DOHH2 (cell line): ENCODE measurements around the gene SLC12A4.

Source experiments
- H3F3A ChIP-seq: fragments of 200-600 bp; sonication (generic), shearing (Covaris generic); 2 replicates; pipeline ENCODE4 v1.6.0; 2016; ENCODE audit warnings: antibody characterized with exemption, mild to moderate bottlenecking; ENCODE audit not compliant: control insufficient read depth, insufficient read depth
- H3K27ac ChIP-seq: fragments of 200-600 bp; sonication (generic); 2 replicates; pipeline ENCODE4 v1.5.1; 2014; ENCODE audit warnings: low read depth, mild to moderate bottlenecking, low read length, moderate library complexity
- H3K27me3 ChIP-seq: fragments of 200-600 bp; sonication (generic); 2 replicates; pipeline ENCODE4 v1.6.1; 2014; ENCODE audit warnings: mild to moderate bottlenecking, low read length, mixed read lengths; ENCODE audit not compliant: control insufficient read depth
- H3K36me3 ChIP-seq: fragments of 200-600 bp; sonication (generic); 2 replicates; pipeline ENCODE4 v1.6.1; 2014; ENCODE audit warnings: mild to moderate bottlenecking, low read length, moderate library complexity, mixed read lengths; ENCODE audit not compliant: control insufficient read depth
- H3K4me1 ChIP-seq: fragments of 200-600 bp; sonication (generic); 2 replicates; pipeline ENCODE4 v1.6.1; 2014; ENCODE audit warnings: mild to moderate bottlenecking, low read length, mixed read lengths; ENCODE audit not compliant: control insufficient read depth
- H3K4me2 ChIP-seq: fragments of 200-600 bp; sonication (generic); 2 replicates; pipeline ENCODE4 v1.6.0; 2014; ENCODE audit warnings: mild to moderate bottlenecking, low read length, moderate library complexity
- H3K4me3 ChIP-seq: fragments of 200-600 bp; sonication (generic); 2 replicates; pipeline ENCODE4 v1.5.1; 2014; ENCODE audit warnings: mild to moderate bottlenecking, low read length, mixed read lengths
- H3K79me2 ChIP-seq: fragments of 200-600 bp; sonication (generic); 2 replicates; pipeline ENCODE4 v1.6.1; 2014; ENCODE audit warnings: mild to moderate bottlenecking, low read length, mixed read lengths; ENCODE audit not compliant: control insufficient read depth
- H3K9me2 ChIP-seq: fragments of 200-600 bp; sonication (generic); replicated peaks from 2 replicates; pipeline ENCODE4 v1.6.1; 2014; ENCODE audit warnings: mild to moderate bottlenecking, low read length, mixed read lengths; ENCODE audit not compliant: control insufficient read depth
- H3K9me3 ChIP-seq: fragments of 200-600 bp; sonication (generic); 2 replicates; pipeline ENCODE4 v1.6.1; 2014; ENCODE audit warnings: antibody characterized with exemption, low read length, mixed read lengths; ENCODE audit not compliant: control insufficient read depth, insufficient read depth
- H4K20me1 ChIP-seq: fragments of 200-600 bp; sonication (generic); 2 replicates; pipeline ENCODE4 v1.6.0; 2014; ENCODE audit warnings: low read depth, mild to moderate bottlenecking, antibody characterized with exemption, low read length, moderate library complexity; ENCODE audit not compliant: control insufficient read depth, insufficient read depth
- EZH2phosphoT487 ChIP-seq: fragments of 200-600 bp; sonication (generic); IDR thresholded peaks from 2 replicates; pipeline ENCODE4 v1.6.1; 2017; ENCODE audit warnings: borderline replicate concordance, mild to moderate bottlenecking, antibody characterized with exemption, low read length, moderate library complexity, mixed read lengths
- TF ChIP-seq, protein P1 (sequence below): fragments of 200-600 bp; sonication (generic); IDR thresholded peaks from one replicate; pipeline ENCODE4 v1.5.1; 2014; ENCODE audit warnings: antibody characterized with exemption, mild to moderate bottlenecking, low read depth, low read length; ENCODE audit not compliant: poor library complexity, severe bottlenecking

SLC12A4 gene

DNA sequence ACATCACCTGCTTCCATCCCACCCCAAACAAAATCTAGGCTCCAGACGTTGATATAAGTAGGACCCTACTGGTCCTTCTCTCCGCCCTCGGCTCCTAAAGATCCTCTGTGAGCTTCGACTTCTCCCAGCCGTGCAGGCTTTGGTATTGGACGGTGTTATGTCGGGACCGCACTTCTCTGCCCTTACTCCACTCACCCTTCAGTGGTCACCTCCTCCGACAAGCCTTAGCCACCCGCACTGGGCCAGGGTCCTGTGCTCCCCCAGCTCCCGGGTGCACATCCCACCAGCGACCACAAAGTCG lies 33.4 kb downstream of the SLC12A4 start:
- H3K4me3 ChIP-seq: peak overlapping the region; percentile 98
- H4K20me1 ChIP-seq: no peaks in the 10 kb centered on the region
- no peak overlapping the region for H3K27ac ChIP-seq
- H3F3A ChIP-seq: peaks cover 4% of the 10 kb centered on the region; the same call in 1 of the 2 replicates
- H3K4me2 ChIP-seq: peak overlapping the region; percentile 98
- H3K9me3 ChIP-seq: no peaks in the 10 kb centered on the region
- H3K36me3 ChIP-seq: peaks cover 47% of the 10 kb centered on the region
- no peak for TF ChIP-seq EZH2phosphoT487
- TF ChIP-seq, protein P1, sequence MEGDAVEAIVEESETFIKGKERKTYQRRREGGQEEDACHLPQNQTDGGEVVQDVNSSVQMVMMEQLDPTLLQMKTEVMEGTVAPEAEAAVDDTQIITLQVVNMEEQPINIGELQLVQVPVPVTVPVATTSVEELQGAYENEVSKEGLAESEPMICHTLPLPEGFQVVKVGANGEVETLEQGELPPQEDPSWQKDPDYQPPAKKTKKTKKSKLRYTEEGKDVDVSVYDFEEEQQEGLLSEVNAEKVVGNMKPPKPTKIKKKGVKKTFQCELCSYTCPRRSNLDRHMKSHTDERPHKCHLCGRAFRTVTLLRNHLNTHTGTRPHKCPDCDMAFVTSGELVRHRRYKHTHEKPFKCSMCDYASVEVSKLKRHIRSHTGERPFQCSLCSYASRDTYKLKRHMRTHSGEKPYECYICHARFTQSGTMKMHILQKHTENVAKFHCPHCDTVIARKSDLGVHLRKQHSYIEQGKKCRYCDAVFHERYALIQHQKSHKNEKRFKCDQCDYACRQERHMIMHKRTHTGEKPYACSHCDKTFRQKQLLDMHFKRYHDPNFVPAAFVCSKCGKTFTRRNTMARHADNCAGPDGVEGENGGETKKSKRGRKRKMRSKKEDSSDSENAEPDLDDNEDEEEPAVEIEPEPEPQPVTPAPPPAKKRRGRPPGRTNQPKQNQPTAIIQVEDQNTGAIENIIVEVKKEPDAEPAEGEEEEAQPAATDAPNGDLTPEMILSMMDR: no peak
- no peaks in the 10 kb centered on the region for H3K27me3 ChIP-seq
- peaks cover 31% of the 10 kb centered on the region for H3K79me2 ChIP-seq
- H3K4me1 ChIP-seq: peaks cover 21% of the 10 kb centered on the region
- no peaks in the 10 kb centered on the region for H3K9me2 ChIP-seq

DNA sequence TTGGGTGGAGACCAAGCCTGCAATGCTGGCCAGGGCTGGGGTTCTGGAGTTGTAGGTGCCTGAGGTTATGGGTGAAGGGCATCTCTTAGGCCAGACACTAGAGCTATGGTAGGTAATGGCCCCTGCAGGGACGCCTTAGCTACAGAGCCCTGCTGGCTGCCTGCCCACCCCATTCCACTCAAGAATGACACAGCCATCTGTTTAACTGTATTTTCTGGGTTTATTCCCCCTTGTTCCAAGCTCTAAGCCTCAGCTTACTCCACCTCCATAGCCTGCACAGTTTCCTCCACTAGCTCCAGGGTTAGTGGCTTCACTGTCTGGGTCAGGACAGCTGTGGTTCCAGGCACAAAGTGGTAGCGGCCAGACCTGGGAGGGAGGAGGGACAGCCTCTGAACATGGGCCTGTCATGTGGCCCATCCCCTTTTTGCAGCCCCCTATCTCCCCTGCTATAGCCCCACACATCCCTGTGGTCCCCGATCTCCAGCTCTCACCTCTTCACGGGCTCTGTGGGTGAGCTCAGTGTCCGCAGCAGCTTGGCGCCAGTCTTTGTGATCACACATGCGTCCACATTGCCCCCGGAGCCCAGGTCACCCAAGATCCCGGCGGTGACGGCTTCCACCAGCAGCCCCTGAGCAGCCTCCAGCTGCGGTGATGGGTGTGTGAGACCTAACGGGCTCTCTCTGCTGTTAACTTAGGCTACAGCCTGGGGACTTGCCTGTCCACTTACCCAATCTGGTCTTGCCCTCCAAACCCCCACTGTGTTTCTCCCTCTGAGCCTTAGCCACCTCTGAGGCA lies 33.9 kb downstream of the SLC12A4 start:
- peaks cover 43% of the 10 kb centered on the region for H3K36me3 ChIP-seq
- peak overlapping the region; percentile 98 for H3K4me3 ChIP-seq
- no peaks in the 10 kb centered on the region for H3K9me2 ChIP-seq
- H3K4me2 ChIP-seq: peak overlapping the region; percentile 98
- peaks cover 21% of the 10 kb centered on the region for H3K4me1 ChIP-seq
- no peaks in the 10 kb centered on the region for H4K20me1 ChIP-seq
- H3K9me3 ChIP-seq: no peaks in the 10 kb centered on the region
- H3F3A ChIP-seq: peaks cover 4% of the 10 kb centered on the region; the same call in 1 of the 2 replicates
- H3K27ac ChIP-seq: no peak overlapping the region
- peaks cover 31% of the 10 kb centered on the region for H3K79me2 ChIP-seq
- TF ChIP-seq EZH2phosphoT487: no peak
- TF ChIP-seq, protein P1: no peak
- no peaks in the 10 kb centered on the region for H3K27me3 ChIP-seq

GRCh38 chr16:67933805-67934204 lies 34.6 kb downstream of the SLC12A4 start:
- H3K36me3 ChIP-seq: peaks cover 48% of the 10 kb centered on the region
- H3K27ac ChIP-seq: no peak overlapping the region
- H3K9me2 ChIP-seq: no peaks in the 10 kb centered on the region
- no peak for TF ChIP-seq EZH2phosphoT487
- TF ChIP-seq, protein P1: no peak
- no peaks in the 10 kb centered on the region for H3K9me3 ChIP-seq
- H4K20me1 ChIP-seq: no peaks in the 10 kb centered on the region
- H3K27me3 ChIP-seq: no peaks in the 10 kb centered on the region
- H3K4me3 ChIP-seq: no peak overlapping the region
- peaks cover 21% of the 10 kb centered on the region for H3K4me1 ChIP-seq
- peaks cover 31% of the 10 kb centered on the region for H3K79me2 ChIP-seq
- peaks cover 4% of the 10 kb centered on the region; the same call in 1 of the 2 replicates for H3F3A ChIP-seq
- H3K4me2 ChIP-seq: no peak overlapping the region
